H9 (cell line): ENCODE data around the gene ZNRF2. TPM values are rescaled to one million over a fixed set of nuclear protein-coding genes. Genes with fewer than 3 reads are reported as not detected.

Experiments
- DNase-seq: peaks from one replicate; pipeline ENCODE4 v3.0.0-alpha.2; 2017
- H2AFZ ChIP-seq: one replicate; pipeline ENCODE4 v1.6.1; 2013; ENCODE audit warnings: mild to moderate bottlenecking, low read length, control low read depth, moderate library complexity
- H2AK5ac ChIP-seq: 2 replicates; pipeline ENCODE4 v1.6.1; 2013; ENCODE audit warnings: low read length, control low read depth, mixed read lengths; ENCODE audit not compliant: insufficient read length
- H2BK120ac ChIP-seq: one replicate; pipeline ENCODE4 v1.6.1; 2013; ENCODE audit warnings: low read depth, mild to moderate bottlenecking, low read length, control low read depth, inconsistent platforms; ENCODE audit not compliant: poor library complexity, severe bottlenecking
- H2BK12ac ChIP-seq: 2 replicates; pipeline ENCODE4 v1.6.1; 2013; ENCODE audit warnings: low read length, control low read depth, mixed read lengths, low read depth; ENCODE audit not compliant: insufficient read length
- H2BK15ac ChIP-seq: 2 replicates; pipeline ENCODE4 v1.6.1; 2013; ENCODE audit warnings: low read depth, low read length, control low read depth
- H2BK20ac ChIP-seq: one replicate; pipeline ENCODE4 v1.6.1; 2013; ENCODE audit warnings: low read depth, mild to moderate bottlenecking, low read length, control low read depth, inconsistent platforms; ENCODE audit not compliant: poor library complexity, severe bottlenecking
- H2BK5ac ChIP-seq: 2 replicates; pipeline ENCODE4 v1.6.1; 2013; ENCODE audit warnings: low read length, control low read depth, mixed read lengths; ENCODE audit not compliant: insufficient read length
- H3K14ac ChIP-seq: 2 replicates; pipeline ENCODE4 v1.6.1; 2013; ENCODE audit warnings: low read length, control low read depth; ENCODE audit not compliant: insufficient read depth
- H3K18ac ChIP-seq: 2 replicates; pipeline ENCODE4 v1.6.1; 2013; ENCODE audit warnings: low read depth, mild to moderate bottlenecking, mixed read lengths, low read length, control low read depth; ENCODE audit not compliant: insufficient read length
- H3K23ac ChIP-seq: 2 replicates; pipeline ENCODE4 v1.6.1; 2013; ENCODE audit warnings: low read length, control low read depth, mixed read lengths, low read depth; ENCODE audit not compliant: insufficient read length
- H3K23me2 ChIP-seq: 2 replicates; pipeline ENCODE4 v1.6.1; 2013; ENCODE audit warnings: low read depth, mild to moderate bottlenecking, mixed read lengths, low read length, control low read depth; ENCODE audit not compliant: insufficient read length, poor library complexity, severe bottlenecking
- H3K27ac ChIP-seq: 2 replicates; pipeline ENCODE4 v1.5.1; 2013; ENCODE audit warnings: low read length, control low read depth, mixed read lengths, low read depth; ENCODE audit not compliant: insufficient read length
- H3K27me3 ChIP-seq: 2 replicates; pipeline ENCODE4 v1.6.1; 2013; ENCODE audit warnings: low read length, control low read depth, inconsistent platforms; ENCODE audit not compliant: insufficient read depth
- H3K4ac ChIP-seq: 2 replicates; pipeline ENCODE4 v1.6.1; 2013; ENCODE audit warnings: low read depth, mild to moderate bottlenecking, control low read depth, inconsistent platforms, low read length, moderate library complexity
- H3K4me1 ChIP-seq: 2 replicates; pipeline ENCODE4 v1.6.1; 2013; ENCODE audit warnings: low read length, control low read depth, inconsistent platforms; ENCODE audit not compliant: insufficient read depth
- H3K4me2 ChIP-seq: 2 replicates; pipeline ENCODE4 v1.6.1; 2013; ENCODE audit warnings: low read length, control low read depth, mixed read lengths; ENCODE audit not compliant: insufficient read length, insufficient read depth
- H3K56ac ChIP-seq: 2 replicates; pipeline ENCODE4 v1.6.1; 2013; ENCODE audit warnings: low read depth, mild to moderate bottlenecking, mixed read lengths, low read length, control low read depth; ENCODE audit not compliant: insufficient read length
- H3K79me1 ChIP-seq: 2 replicates; pipeline ENCODE4 v1.6.1; 2013; ENCODE audit warnings: low read depth, mild to moderate bottlenecking, moderate library complexity, low read length, control low read depth, inconsistent platforms; ENCODE audit not compliant: insufficient read depth, poor library complexity, severe bottlenecking
- H3K79me2 ChIP-seq: 2 replicates; pipeline ENCODE4 v1.6.1; 2013; ENCODE audit warnings: low read length, control low read depth, inconsistent platforms; ENCODE audit not compliant: insufficient read depth
- H3K9ac ChIP-seq: 2 replicates; pipeline ENCODE4 v1.6.1; 2013; ENCODE audit warnings: low read length, control low read depth, mixed read lengths; ENCODE audit not compliant: insufficient read length; ENCODE audit errors: extremely low read depth
- H3K9me3 ChIP-seq: one replicate; pipeline ENCODE4 v1.6.1; 2013; ENCODE audit warnings: low read depth, low read length, inconsistent platforms; ENCODE audit not compliant: control insufficient read depth
- H3T11ph ChIP-seq: one replicate; pipeline ENCODE4 v1.6.1; 2013; ENCODE audit warnings: mild to moderate bottlenecking, low read length, control low read depth, inconsistent platforms
- H4K20me1 ChIP-seq: one replicate; pipeline ENCODE4 v1.6.1; 2013; ENCODE audit not compliant: control insufficient read depth, insufficient read length, insufficient read depth
- H4K5ac ChIP-seq: 2 replicates; pipeline ENCODE4 v1.6.1; 2013; ENCODE audit warnings: low read depth, mild to moderate bottlenecking, mixed read lengths, low read length, control low read depth; ENCODE audit not compliant: insufficient read length
- H4K8ac ChIP-seq: replicated peaks from 2 replicates; pipeline ENCODE4 v1.6.1; 2013; ENCODE audit warnings: low read length, control low read depth, mixed read lengths, low read depth; ENCODE audit not compliant: insufficient read length
- H4K91ac ChIP-seq: 2 replicates; pipeline ENCODE4 v1.6.1; 2013; ENCODE audit warnings: low read depth, mild to moderate bottlenecking, moderate library complexity, mixed read lengths, low read length, control low read depth; ENCODE audit not compliant: insufficient read length
- H3K27ac Mint-ChIP-seq, 3 experiments: 2 replicates in 2 of 3; 3 replicates in 1 of 3; pipeline ENCODE4 v1.8.0; 2020 to 2021; ENCODE audit warnings: mixed read lengths in 3 of 3, mild to moderate bottlenecking in 1 of 3, moderate library complexity in 1 of 3
- H3K27me3 Mint-ChIP-seq: 2 replicates; pipeline ENCODE4 v1.8.0; 2021; ENCODE audit warnings: low read depth, mild to moderate bottlenecking, moderate library complexity, mixed read lengths
- H3K36me3 Mint-ChIP-seq, 3 experiments: 2 replicates in 2 of 3; 3 replicates in 1 of 3; pipeline ENCODE4 v1.8.0; 2020 to 2021; ENCODE audit warnings: low read depth in 3 of 3, mixed read lengths in 3 of 3; ENCODE audit not compliant: insufficient read depth in 1 of 3
- H3K4me1 Mint-ChIP-seq, 2 experiments: 2 replicates each; pipeline ENCODE4 v1.8.0; 2020; ENCODE audit warnings: mixed read lengths in 2 of 2
- H3K4me3 Mint-ChIP-seq, 2 experiments: 2 replicates in 1 of 2; 3 replicates in 1 of 2; pipeline ENCODE4 v1.8.0; 2020 to 2021; ENCODE audit warnings: mild to moderate bottlenecking in 2 of 2, mixed read lengths in 2 of 2, moderate library complexity in 1 of 2
- H3K9me3 Mint-ChIP-seq, 2 experiments: 2 replicates in 1 of 2; 3 replicates in 1 of 2; pipeline ENCODE4 v1.8.0; 2020; ENCODE audit warnings: mild to moderate bottlenecking in 2 of 2, mixed read lengths in 2 of 2, moderate library complexity in 1 of 2
- CTCF ChIP-seq: fragments of 200-600 bp; sonication (generic); conservative IDR thresholded peaks from 3 replicates; pipeline ENCODE4 v1.8.0; 2021; ENCODE audit warnings: antibody characterized with exemption, mild to moderate bottlenecking
- WGBS: extraction: QIAGEN DNeasy Blood & Tissue Kit; methylation state at CpG from one replicate; pipeline ENCODE4 v1.1.7; 2013; ENCODE audit warnings: missing lambda C conversion rate, low lambda C conversion rate, mixed read lengths; ENCODE audit not compliant: insufficient read length; ENCODE audit errors: extremely low coverage; 5-methylcytosine and 5-hydroxymethylcytosine counted together
- total RNA-seq: library from RNA; stranded (reverse); gene quantifications from 2 replicates; pipeline ENCODE4 v1.2.1, GENCODE V29; 2021

Gene ZNRF2
- total RNA-seq, 1 experiment from 2014 or later = 16.5 TPM

DNA sequence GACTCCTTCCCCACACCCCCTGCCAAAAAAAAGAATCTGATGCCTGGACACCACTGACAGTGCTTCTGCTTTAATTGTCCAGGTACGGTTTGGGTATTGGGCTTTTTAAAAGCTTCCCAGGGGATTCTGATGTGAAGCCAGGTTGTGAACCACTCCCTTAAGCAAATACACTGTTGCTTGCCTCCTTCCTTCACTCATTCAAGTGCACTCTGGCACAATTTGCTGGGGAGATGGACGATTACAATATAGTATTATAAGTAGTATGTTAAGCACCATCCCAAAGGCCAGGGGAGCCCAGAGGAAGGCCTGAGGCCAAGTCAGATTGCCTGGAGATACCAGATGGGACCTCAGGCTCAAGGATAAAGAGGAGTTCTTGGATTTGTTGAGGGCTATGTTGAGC, 12.3 kb upstream of the ZNRF2 start:
- Histone ChIP-seq H2AFZ (no peak overlapping the region), H2BK12ac (no peak overlapping the region), H3K23me2 (no peaks in the 10 kb centered on the region), H3K27me3 (no peaks in the 10 kb centered on the region), H3K4me1 (peaks cover 5% of the 10 kb centered on the region; the same call in 1 of the 2 replicates), H4K20me1 (no peaks in the 10 kb centered on the region), H3K18ac (no peak overlapping the region), H3K27ac (no peak overlapping the region), H3K4ac (no peak overlapping the region), H3K4me2 (no peak overlapping the region), H2AK5ac (no peak overlapping the region), H3K14ac (no peak overlapping the region), H4K8ac (no peak overlapping the region), H3K79me1 (no peaks in the 10 kb centered on the region), H3K9ac (no peak overlapping the region), H3K9me3 (no peaks in the 10 kb centered on the region), H2BK5ac (no peak overlapping the region), H3K56ac (no peak overlapping the region), H3K23ac (no peak overlapping the region), H2BK15ac (no peak overlapping the region), H2BK20ac (no peak overlapping the region), H3T11ph (no peak overlapping the region), H4K91ac (no peak overlapping the region), H3K79me2 (no peaks in the 10 kb centered on the region), H2BK120ac (no peak overlapping the region), H4K5ac (no peak overlapping the region)
- Mint-ChIP-seq H3K27me3 (no peaks in the 10 kb centered on the region), H3K36me3 (no peaks in the 10 kb centered on the region), H3K4me1 (0 out of 4 replicates have a peak, but pooled peaks cover 0 to 2% of the 10 kb centered on the region in 2 experiments), H3K4me3 (no peak overlapping the region), H3K27ac (no peak overlapping the region), H3K9me3 (no peaks in the 10 kb centered on the region)
- DNase-seq = no peak
- no CpG with 5 or more reads among the region's 2 CpGs for WGBS
- TF ChIP-seq CTCF = no peak
